Stromal cell of bone marrow (primary cell): ENCODE data around the gene KRTAP12-3.
"Not testable (repeated sequence)": the region's sequence is repeated elsewhere in the genome, so short reads cannot be mapped to it uniquely, and the experiment has no call there.

Source experiments
- DNase-seq: peaks from one replicate; pipeline ENCODE4 v3.0.0-alpha.2; 2012; ENCODE audit warnings: low read depth

The KRTAP12-3 gene

GRCh38 chr21:44685050-44685449 is 27.3 kb downstream of the KRTAP12-3 start:
- not testable (repeated sequence) for DNase-seq

- no peak for DNase-seq
Measured at GRCh38 chr21:44686000-44686781, 28.5 kb downstream of the KRTAP12-3 start.

DNA sequence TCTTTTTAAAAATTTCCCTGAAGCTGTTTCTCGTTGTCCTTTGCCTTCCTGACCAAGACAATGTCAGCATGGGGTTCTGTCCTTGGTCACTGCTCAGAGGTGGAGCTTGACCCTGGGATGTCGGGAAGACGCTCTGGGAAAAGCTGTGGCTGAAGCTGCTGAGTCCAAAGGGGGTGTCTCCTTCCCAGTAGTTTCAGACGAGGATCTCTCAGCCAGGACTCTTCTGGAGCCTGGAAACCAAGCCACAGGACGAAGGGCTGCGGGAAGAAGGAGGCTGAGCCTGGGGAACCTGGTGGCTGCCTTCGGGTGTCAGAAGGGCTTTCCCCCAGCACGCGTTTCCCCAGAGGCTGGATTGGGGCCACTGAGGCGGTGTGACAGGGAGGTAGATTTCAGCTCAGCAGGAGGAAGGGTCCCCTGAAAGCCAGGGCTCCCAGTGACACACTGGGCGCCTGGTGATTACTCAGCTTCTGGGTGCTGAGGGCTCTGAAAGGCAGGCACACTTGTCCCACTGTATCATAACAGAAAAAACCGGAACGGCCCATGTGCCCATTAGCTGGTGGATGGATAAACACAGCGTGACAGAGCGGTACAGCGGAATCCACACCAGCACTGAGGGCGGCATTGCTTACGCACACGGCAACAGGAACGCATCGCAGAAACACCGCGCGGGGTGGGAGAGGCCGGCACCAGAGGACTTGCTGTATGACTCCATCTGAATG is 29.3 kb downstream of the KRTAP12-3 start:
- no peak for DNase-seq

- DNase-seq, result no peak
Measured at GRCh38 chr21:44687671-44688070, 29.9 kb downstream of the KRTAP12-3 start.

GRCh38 chr21:44689740-44690139 is 32.0 kb downstream of the KRTAP12-3 start:
- not testable (repeated sequence) for DNase-seq

DNA sequence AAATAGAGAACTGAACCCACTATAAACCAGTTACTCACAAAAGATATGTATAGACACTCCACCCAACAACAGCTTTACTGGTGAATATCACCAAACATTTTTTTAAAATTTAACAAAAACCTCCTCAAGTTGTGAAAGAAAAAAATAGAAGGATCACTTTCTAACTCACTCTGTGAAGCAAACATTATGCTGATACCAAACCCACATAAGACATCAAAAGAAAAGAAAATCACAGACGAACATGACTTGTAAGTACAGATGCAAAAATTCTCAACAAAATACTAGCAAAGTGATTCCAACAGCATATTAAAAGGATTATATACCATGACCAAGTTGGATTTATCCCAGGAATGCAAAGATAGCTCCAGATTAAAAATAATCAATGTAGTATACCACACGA is 34.0 kb downstream of the KRTAP12-3 start:
- no peak for DNase-seq

- no peak for DNase-seq
Measured at GRCh38 chr21:44692798-44693512, 35.2 kb downstream of the KRTAP12-3 start.

DNA sequence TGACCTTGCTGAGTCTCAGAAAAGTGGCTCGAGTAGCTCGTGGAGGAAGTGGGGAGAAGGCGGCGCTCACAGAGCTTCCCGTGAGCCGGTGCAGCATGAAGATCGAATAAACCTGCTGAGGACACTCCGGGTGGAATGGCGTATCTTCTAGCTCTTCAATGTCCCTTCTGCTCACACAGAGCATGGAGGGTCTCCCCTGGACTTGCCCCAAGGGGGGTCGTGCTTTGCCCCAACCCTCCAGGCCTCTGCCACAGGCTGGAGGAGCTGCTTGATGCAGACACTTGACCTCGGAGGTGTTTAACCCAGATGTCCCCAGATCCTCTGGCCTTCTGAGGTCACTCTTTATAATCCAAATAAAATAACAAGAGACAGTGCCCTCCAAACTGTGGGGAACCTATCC is 37.0 kb downstream of the KRTAP12-3 start:
- no peak for DNase-seq

GRCh38 chr21:44695184-44695583 is 37.5 kb downstream of the KRTAP12-3 start:
- no peak for DNase-seq

DNA sequence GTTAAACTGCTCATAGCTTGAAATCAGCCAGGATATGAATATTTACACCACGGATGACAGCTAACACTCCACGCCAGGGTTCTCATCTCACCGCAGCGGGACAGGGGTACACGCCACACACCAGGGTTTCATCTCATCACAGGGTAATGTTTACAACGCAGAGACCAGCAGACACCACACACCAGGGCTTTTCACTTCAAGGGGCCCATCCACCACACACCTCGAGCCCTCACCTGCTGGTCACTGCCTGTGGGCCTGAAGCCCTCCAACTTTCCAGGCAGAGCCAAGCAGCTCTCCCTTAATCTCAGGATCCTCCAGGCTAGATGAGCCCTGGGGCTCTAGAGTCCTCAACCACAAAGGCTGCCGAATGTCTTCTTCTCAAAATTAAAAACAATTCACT is 37.9 kb downstream of the KRTAP12-3 start:
- no peak for DNase-seq

- DNase-seq, result no peak
Measured at GRCh38 chr21:44696572-44696971, 38.8 kb downstream of the KRTAP12-3 start.

GRCh38 chr21:44697172-44697810 is 39.6 kb downstream of the KRTAP12-3 start, which contains the start of gene KRTAP10-12:
Gene KRTAP10-12, plus strand, starts transcription at chr21:44697172. Its CDS starts 30 bp downstream, at chr21:44697202.
- not testable (repeated sequence) for DNase-seq

DNA sequence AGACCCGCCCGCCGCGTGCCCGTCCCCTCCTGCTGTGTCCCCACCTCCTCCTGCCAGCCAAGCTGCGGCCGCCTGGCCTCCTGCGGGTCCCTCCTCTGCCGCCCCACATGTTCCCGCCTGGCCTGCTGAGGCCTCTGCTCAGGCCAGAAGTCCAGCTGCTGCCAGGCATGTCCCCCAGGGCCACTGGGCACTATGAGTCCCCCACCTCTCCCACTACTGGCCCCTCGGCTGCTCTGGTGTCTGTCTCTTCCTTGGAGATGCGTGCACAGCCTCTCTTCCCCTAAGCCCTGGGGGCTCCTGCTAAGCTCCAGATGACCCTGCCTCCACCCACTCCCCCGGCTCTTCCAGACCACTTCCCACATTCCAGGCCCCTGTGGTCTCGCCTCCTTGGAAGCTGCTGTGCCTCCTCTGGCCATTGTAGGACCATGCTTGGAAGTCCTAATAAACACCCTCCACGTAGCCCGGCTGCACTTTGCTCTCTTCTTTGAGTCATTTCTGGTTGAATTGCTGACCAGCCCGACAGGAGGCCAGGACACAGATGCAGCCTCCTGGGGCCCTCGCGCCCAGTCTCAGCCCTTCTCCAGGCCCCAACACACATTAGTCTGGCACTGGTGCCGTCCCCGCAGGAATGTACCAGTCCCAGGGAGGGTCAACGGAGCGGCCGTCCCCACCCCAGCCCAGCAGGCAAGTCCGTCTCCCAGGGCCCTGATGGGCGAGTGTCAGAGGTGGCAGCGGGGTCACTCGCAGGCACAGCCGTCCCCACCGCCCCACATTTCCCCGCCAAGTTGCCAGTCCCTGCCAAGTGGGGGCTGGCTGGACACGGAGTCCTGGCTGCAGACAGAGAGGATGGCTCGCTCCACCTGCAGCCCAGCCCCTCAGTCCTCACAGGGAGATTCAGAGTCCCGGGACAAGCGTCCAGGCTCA is 40.3 kb downstream of the KRTAP12-3 start:
- no peak for DNase-seq

GRCh38 chr21:44699502-44700001 is 41.8 kb downstream of the KRTAP12-3 start:
- no peak for DNase-seq

- DNase-seq, result no peak
Measured at GRCh38 chr21:44700101-44701022, 42.6 kb downstream of the KRTAP12-3 start.

DNA sequence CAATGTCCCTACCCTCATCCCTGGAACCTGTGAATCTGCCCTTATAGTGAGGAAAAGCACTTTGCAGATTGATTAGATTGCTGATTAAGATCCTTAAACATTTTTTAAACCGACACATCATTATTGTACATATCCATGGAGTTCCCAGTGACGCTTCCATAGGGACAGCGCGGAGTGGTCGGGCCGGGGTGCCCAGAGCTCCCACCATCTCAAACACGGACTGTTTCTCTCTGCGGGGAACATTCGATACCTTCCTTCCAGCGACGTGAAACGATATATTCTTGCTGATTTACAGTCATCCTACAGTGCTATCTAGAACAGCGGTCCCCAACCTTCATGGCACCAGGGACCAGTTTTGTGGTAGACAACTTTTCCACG is 43.3 kb downstream of the KRTAP12-3 start:
- DNase-seq, result no peak

DNA sequence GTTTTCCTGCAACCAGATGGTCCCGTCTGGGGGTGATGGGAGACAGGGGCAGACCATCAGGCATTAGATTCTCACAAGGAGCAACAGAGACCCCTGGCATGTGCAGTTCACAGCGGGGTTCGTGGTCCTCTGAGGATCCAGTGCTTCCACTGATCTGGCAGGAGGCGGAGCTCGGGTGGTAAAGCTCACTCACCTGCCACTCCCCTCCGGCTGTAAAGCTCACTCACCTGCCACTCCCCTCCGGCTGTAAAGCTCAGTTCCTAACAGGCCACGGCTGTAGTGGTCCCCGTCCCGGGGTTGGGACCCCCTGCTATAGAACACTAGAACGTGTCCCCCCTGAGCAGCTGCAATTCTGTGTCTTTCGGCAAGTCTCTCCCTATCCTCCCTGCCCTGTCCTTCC is 43.8 kb downstream of the KRTAP12-3 start:
- DNase-seq, result no peak

DNA sequence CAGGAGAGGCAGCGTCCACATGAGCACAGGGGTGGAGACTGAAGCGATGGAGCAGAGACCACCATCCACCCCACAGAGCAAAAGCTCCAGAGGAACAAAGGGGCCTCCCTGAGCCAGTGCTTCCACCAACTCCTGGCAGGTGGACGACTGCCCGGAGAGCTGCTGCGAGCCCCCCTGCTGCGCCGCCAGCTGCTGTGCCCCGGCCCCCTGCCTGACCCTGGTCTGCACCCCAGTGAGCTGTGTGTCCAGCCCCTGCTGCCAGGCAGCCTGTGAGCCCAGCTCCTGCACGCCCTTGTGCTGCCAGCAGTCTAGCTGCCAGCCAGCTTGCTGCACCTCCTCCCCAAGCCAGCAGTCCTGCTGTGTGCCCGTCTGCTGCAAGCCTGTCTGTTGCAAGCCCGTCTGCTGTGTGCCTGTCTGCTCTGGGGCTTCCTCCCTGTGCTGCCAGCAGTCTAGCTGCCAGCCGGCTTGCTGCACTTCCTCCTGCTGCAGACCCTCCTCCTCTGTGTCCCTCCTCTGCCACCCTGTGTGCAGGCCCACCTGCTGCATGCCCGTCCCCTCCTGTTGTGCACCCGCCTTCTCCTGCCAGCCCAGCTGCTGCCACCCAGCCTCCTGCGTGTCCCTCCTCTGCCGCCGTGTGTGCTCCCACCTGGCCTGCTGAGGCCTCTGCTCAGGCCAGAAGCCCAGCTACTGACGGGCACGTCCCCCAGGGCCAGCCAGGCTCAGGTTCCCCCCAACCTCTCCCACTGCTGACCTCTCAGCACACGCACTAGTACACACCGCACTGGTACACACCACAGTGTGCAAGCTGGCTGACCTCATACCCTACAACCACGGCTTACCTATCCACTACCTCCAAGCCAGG is 44.6 kb downstream of the KRTAP12-3 start:
- DNase-seq, result no peak
